Activated T-cell treated with anti-CD3 and anti-CD28 coated beads for 4 hours (primary cell): ENCODE results near the gene TBC1D17.

ENCODE experiments used
- DNase-seq: peaks from one replicate; pipeline ENCODE4 v3.0.0-alpha.2; 2020

The TBC1D17 gene

GRCh38 chr19:49862391-49863253, 14.9 kb upstream of the TBC1D17 start:
- DNase-seq = no peak

- no peak for DNase-seq
Observed at GRCh38 chr19:49863254-49863934, 14.1 kb upstream of the TBC1D17 start.

- no peak for DNase-seq
Observed at GRCh38 chr19:49863935-49864320, 13.6 kb upstream of the TBC1D17 start.

- no peak for DNase-seq
Observed at GRCh38 chr19:49864890-49865289, 12.6 kb upstream of the TBC1D17 start.

- peak; percentile 94 for DNase-seq
Observed at GRCh38 chr19:49866933-49867782, 10.3 kb upstream of the TBC1D17 start, which contains the start of gene PNKP. Gene PNKP (minus strand): TSS chr19:49867576. CDS start chr19:49867204, 372 bp downstream.

GRCh38 chr19:49869009-49869483, 8.5 kb upstream of the TBC1D17 start:
- no peak for DNase-seq

GRCh38 chr19:49869484-49870308, 7.8 kb upstream of the TBC1D17 start:
- peak; percentile 74 for DNase-seq

- DNase-seq = no peak
Observed at GRCh38 chr19:49870309-49870901, 7.1 kb upstream of the TBC1D17 start.

GRCh38 chr19:49871349-49871985, 6.0 kb upstream of the TBC1D17 start:
- no peak for DNase-seq

GRCh38 chr19:49872245-49873128, 5.0 kb upstream of the TBC1D17 start:
- DNase-seq = no peak

GRCh38 chr19:49873129-49873521, 4.4 kb upstream of the TBC1D17 start:
- no peak for DNase-seq

GRCh38 chr19:49873834-49874233, 3.7 kb upstream of the TBC1D17 start:
- DNase-seq = no peak

GRCh38 chr19:49874503-49875157, 2.9 kb upstream of the TBC1D17 start:
- DNase-seq = no peak

- DNase-seq = no peak
Observed at GRCh38 chr19:49875177-49875576, 2.3 kb upstream of the TBC1D17 start.

- DNase-seq = peak; percentile 42
Observed at GRCh38 chr19:49875857-49876421, 1.6 kb upstream of the TBC1D17 start.

GRCh38 chr19:49876422-49877019, 981 bp upstream of the TBC1D17 start:
- peak; percentile 94 for DNase-seq

GRCh38 chr19:49877879-49878743, 609 bp downstream of the TBC1D17 start:
- DNase-seq = peak; percentile 96

- no peak for DNase-seq
Observed at GRCh38 chr19:49878744-49879070, 1.2 kb downstream of the TBC1D17 start.
